ENCODE results near the gene GIGYF1. TPM values are rescaled to one million over a fixed set of nuclear protein-coding genes. Genes with fewer than 3 reads are reported as not detected.

The GIGYF1 gene
- total RNA-seq, 1 donor from 2014 or later = 53.9 TPM

DNA sequence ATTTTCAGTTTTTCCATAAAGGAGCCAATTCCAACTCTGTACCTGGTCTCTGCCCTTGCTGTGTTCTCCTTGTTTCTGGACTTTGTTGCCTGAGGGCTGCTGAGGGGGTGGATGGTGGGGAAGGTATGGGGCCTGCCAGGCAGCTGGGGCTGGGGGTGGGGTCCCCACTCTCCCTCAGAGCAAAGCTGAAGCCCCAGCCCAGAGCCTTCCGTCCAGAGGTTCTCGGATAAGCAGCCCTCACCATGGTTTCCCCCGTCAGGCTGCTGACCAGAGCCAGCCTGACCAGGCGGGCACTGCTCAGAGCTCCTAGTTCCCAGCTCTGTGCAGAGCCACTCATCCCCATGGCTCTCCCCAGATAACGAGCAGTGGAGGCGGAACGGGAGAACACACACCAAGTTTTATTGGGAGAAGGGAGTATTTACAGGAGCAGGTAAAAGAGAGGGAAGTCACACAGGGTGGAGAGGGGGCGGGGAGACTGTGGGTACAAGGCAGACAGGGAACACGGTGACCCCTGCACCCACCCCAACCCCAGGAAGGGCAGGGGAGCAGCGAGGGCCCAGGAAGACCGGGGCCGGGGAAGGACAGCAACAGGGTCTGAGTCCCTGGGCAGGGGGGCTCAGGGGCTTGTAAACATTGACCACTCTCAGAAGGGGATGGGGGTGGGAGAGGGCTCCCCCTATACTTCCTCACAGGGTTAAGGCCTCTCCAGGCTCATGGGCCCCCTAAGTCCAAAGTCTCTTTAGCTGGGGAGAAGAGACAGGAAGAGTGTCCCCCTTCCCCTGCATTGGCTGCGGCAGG lies 14.7 kb downstream of the GIGYF1 start:
- peaks cover 38% of the 10 kb centered on the region for H3K36me3 Mint-ChIP-seq (ENCODE audit: low read depth)
- intact Hi-C loops (cut with micrococcal nuclease) = loop anchor here (10.0 kb wide), 2 partner anchors 135 to 205 kb away; partner anchors contain the start of gene TSC22D4

DNA sequence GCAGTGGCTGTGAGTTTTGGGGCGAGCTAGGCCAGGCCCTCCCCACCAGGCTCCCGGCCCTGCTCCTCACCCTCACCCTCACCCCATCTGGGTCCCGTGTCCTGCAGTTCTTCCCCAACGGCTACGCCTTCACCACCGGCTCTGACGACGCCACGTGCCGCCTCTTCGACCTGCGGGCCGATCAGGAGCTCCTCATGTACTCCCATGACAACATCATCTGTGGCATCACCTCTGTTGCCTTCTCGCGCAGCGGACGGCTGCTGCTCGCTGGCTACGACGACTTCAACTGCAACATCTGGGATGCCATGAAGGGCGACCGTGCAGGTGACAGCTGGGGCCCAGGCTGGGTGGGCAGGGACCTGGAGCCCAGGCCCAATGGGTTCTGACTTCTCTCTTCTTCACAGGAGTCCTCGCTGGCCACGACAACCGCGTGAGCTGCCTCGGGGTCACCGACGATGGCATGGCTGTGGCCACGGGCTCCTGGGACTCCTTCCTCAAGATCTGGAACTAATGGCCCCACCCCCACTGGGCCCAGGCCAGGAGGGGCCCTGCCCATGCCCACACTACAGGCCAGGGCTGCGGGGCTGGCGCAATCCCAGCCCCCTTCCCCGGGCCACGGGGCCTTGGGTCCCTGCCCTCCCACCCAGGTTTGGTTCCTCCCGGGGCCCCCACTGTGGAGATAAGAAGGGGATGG lies 15.6 kb downstream of the GIGYF1 start:
- H3K4me1 Mint-ChIP-seq (ENCODE audit: low read depth) = peaks cover 11% of the 10 kb centered on the region
- H3K4me3 Mint-ChIP-seq (ENCODE audit: low read depth) = no peak overlapping the region
- intact Hi-C loops (cut with micrococcal nuclease) = loop anchor here (10.0 kb wide), 2 partner anchors 134 to 204 kb away; partner anchors contain the start of gene TSC22D4
- H3K27me3 Mint-ChIP-seq (ENCODE audit: low read depth) = no peaks in the 10 kb centered on the region
- H3K9me3 Mint-ChIP-seq = no peaks in the 10 kb centered on the region
- H3K27ac Mint-ChIP-seq = peak overlapping the region; percentile 28
- no peak for DNase-seq (ENCODE audit: low spot score)
- peaks cover 36% of the 10 kb centered on the region for H3K36me3 Mint-ChIP-seq (ENCODE audit: low read depth)

More for the DNA sequence above, 14.7 kb downstream of the GIGYF1 start:
- no peak for DNase-seq (ENCODE audit: low spot score)
- no peak overlapping the region for H3K4me3 Mint-ChIP-seq (ENCODE audit: low read depth)
- peaks cover 11% of the 10 kb centered on the region for H3K4me1 Mint-ChIP-seq (ENCODE audit: low read depth)
- H3K27ac Mint-ChIP-seq = no peak overlapping the region
- no peaks in the 10 kb centered on the region for H3K9me3 Mint-ChIP-seq
- no peaks in the 10 kb centered on the region for H3K27me3 Mint-ChIP-seq (ENCODE audit: low read depth)

DNA sequence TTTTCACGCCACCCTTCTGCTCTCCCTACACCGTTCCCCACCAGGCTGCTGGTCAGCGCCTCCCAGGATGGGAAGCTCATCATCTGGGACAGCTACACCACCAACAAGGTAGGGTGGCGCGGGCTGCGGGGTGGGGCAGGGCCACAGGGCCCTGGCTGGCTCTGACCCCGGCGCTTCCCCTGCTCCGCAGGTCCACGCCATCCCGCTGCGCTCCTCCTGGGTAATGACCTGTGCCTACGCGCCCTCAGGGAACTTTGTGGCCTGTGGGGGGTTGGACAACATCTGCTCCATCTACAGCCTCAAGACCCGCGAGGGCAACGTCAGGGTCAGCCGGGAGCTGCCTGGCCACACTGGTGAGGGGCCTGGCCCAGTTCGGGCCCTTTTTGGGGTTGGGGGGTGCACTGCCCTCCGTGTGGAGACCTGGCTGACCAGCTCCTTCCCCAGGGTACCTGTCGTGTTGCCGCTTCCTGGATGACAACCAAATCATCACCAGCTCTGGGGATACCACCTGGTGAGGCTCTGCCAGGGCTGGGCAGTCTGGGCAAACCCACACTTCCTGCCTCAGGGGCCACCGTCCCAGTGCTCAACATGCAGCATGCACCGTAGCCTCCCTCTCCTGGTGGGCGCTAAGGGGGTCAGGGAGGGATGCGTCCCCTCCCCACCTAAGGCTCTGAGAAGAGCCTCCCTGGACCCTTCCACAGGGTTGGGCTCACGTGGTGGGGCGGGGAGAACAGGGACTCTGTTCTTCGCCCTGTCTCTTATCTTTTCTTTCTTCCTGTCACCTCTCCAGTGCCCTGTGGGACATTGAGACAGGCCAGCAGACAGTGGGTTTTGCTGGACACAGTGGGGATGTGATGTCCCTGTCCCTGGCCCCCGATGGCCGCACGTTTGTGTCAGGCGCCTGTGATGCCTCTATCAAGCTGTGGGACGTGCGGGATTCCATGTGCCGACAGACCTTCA lies 16.5 kb downstream of the GIGYF1 start:
- peaks cover 33% of the 10 kb centered on the region for H3K36me3 Mint-ChIP-seq (ENCODE audit: low read depth)
- peaks cover 11% of the 10 kb centered on the region for H3K4me1 Mint-ChIP-seq (ENCODE audit: low read depth)
- H3K4me3 Mint-ChIP-seq (ENCODE audit: low read depth) = peak overlapping the region; percentile 66
- no peak overlapping the region for H3K27ac Mint-ChIP-seq
- intact Hi-C loops (cut with micrococcal nuclease) = loop anchor here (10.0 kb wide), 2 partner anchors 133 to 203 kb away; partner anchors contain the start of gene TSC22D4
- DNase-seq (ENCODE audit: low spot score) = no peak
- no peaks in the 10 kb centered on the region for H3K27me3 Mint-ChIP-seq (ENCODE audit: low read depth)
- no peaks in the 10 kb centered on the region for H3K9me3 Mint-ChIP-seq

- Mint-ChIP-seq H3K4me3 (ENCODE audit: low read depth) (peak overlapping the region; percentile 75), H3K4me1 (ENCODE audit: low read depth) (peaks cover 11% of the 10 kb centered on the region), H3K27ac (peak overlapping the region; percentile 74), H3K9me3 (no peaks in the 10 kb centered on the region), H3K27me3 (ENCODE audit: low read depth) (no peaks in the 10 kb centered on the region), H3K36me3 (ENCODE audit: low read depth) (peaks cover 30% of the 10 kb centered on the region)
- no peak for DNase-seq (ENCODE audit: low spot score)
- intact Hi-C loops (cut with micrococcal nuclease) = loop anchor here (10.0 kb wide), 2 partner anchors 132 to 202 kb away; partner anchors contain the start of gene TSC22D4
Measured at GRCh38 chr7:100676501-100677306, 17.3 kb downstream of the GIGYF1 start.

DNA sequence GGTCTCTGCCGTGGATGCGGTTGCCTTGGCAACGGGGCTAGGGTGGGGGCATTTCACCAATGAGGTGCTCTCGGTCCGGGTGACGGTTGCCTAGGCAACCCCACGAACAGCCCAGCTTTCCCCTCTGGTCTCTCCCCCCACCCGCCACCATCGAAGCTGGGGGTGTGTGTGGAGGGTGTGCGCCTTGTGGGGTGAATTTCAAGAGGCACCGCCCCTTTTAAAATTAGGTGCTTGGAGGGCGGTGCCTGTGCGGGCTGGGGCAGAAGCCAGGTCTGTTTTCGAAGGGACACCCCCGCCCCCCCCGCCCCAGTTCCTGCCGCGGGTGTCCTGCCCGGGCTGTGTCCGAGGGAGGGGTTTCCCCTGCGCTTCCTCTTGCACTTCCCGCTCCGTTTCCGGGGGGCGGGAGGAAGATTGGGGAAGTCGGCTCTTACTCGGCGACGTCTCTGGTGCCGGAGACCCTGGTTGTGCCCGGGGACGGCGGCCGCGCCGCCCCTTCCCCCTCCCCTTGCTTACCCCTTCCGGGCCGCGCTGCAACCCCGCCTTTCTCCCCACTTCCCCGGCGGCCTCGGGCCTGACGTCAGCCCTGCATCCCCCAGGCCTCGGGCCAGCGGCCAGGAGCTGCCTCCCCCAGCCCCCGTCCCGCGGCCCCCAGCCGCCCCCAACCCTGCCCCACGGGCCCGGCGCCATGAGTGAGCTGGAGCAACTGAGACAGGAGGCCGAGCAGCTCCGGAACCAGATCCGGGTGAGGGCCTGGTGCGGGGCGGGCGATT lies 18.3 kb downstream of the GIGYF1 start:
- intact Hi-C loops (cut with micrococcal nuclease) = loop anchor here (1.0 to 10.0 kb wide), 3 partner anchors 89 to 201 kb away; partner anchors contain the start of genes FBXO24, LRCH4 and TSC22D4
- peaks cover 5% of the 10 kb centered on the region for H3K27me3 Mint-ChIP-seq (ENCODE audit: low read depth)
- peaks cover 9% of the 10 kb centered on the region for H3K4me1 Mint-ChIP-seq (ENCODE audit: low read depth)
- H3K36me3 Mint-ChIP-seq (ENCODE audit: low read depth) = peaks cover 29% of the 10 kb centered on the region
- peak overlapping the region; percentile 74 for H3K27ac Mint-ChIP-seq
- peak overlapping the region; percentile 87 for H3K4me3 Mint-ChIP-seq (ENCODE audit: low read depth)
- peak; percentile 86 for DNase-seq (ENCODE audit: low spot score)
- no peaks in the 10 kb centered on the region for H3K9me3 Mint-ChIP-seq

DNA sequence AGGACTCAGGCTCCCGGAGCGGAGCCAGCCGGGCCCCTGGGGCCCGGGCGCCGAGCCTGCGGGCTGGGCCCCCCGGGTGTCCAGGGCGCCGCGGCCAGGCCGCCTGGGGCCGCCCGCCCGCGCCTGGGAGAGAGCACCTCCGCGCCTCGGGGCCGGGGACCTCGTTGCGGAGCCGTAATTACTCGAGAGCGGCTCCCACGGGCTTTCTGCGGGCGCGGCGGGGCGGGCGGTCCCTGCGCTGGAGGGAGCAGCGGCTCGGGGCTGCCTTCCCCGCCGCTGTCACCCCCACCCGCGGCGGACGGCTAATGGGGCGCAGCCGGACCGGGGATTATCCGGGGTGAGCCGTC lies 19.0 kb downstream of the GIGYF1 start:
- Mint-ChIP-seq H3K27ac (no peak overlapping the region), H3K4me1 (ENCODE audit: low read depth) (peaks cover 7% of the 10 kb centered on the region), H3K36me3 (ENCODE audit: low read depth) (peaks cover 26% of the 10 kb centered on the region), H3K4me3 (ENCODE audit: low read depth) (peak overlapping the region; percentile 87), H3K9me3 (no peaks in the 10 kb centered on the region), H3K27me3 (ENCODE audit: low read depth) (peaks cover 7% of the 10 kb centered on the region)
- no peak for DNase-seq (ENCODE audit: low spot score)
- intact Hi-C loops (cut with micrococcal nuclease) = loop anchor here (1.0 to 10.0 kb wide), 3 partner anchors 89 to 200 kb away; partner anchors contain the start of genes FBXO24, LRCH4 and TSC22D4

- H3K36me3 Mint-ChIP-seq (ENCODE audit: low read depth) = peaks cover 21% of the 10 kb centered on the region
- no peaks in the 10 kb centered on the region for H3K9me3 Mint-ChIP-seq
- H3K27me3 Mint-ChIP-seq (ENCODE audit: low read depth) = peaks cover 10% of the 10 kb centered on the region
- peak overlapping the region; percentile 94 for H3K4me3 Mint-ChIP-seq (ENCODE audit: low read depth)
- peaks cover 6% of the 10 kb centered on the region for H3K4me1 Mint-ChIP-seq (ENCODE audit: low read depth)
- no peak for DNase-seq (ENCODE audit: low spot score)
- H3K27ac Mint-ChIP-seq = peak overlapping the region; percentile 91
- intact Hi-C loops (cut with micrococcal nuclease) = loop anchor here (1.0 to 10.0 kb wide), 3 partner anchors 88 to 200 kb away; partner anchors contain the start of genes FBXO24, LRCH4 and TSC22D4
Measured at GRCh38 chr7:100674411-100675104, 19.5 kb downstream of the GIGYF1 start.

GRCh38 chr7:100673942-100674410 lies 20.1 kb downstream of the GIGYF1 start:
- peaks cover 15% of the 10 kb centered on the region for H3K36me3 Mint-ChIP-seq (ENCODE audit: low read depth)
- H3K4me3 Mint-ChIP-seq (ENCODE audit: low read depth) = peak overlapping the region; percentile 94
- H3K9me3 Mint-ChIP-seq = no peaks in the 10 kb centered on the region
- H3K27ac Mint-ChIP-seq = peak overlapping the region; percentile 91
- peaks cover 6% of the 10 kb centered on the region for H3K4me1 Mint-ChIP-seq (ENCODE audit: low read depth)
- no peak for DNase-seq (ENCODE audit: low spot score)
- peaks cover 12% of the 10 kb centered on the region for H3K27me3 Mint-ChIP-seq (ENCODE audit: low read depth)
- intact Hi-C loops (cut with micrococcal nuclease) = loop anchor here (1.0 to 10.0 kb wide), 9 partner anchors 17 to 245 kb away; partner anchors contain the start of genes ACTL6B, GIGYF1, MEPCE and MOSPD3

DNA sequence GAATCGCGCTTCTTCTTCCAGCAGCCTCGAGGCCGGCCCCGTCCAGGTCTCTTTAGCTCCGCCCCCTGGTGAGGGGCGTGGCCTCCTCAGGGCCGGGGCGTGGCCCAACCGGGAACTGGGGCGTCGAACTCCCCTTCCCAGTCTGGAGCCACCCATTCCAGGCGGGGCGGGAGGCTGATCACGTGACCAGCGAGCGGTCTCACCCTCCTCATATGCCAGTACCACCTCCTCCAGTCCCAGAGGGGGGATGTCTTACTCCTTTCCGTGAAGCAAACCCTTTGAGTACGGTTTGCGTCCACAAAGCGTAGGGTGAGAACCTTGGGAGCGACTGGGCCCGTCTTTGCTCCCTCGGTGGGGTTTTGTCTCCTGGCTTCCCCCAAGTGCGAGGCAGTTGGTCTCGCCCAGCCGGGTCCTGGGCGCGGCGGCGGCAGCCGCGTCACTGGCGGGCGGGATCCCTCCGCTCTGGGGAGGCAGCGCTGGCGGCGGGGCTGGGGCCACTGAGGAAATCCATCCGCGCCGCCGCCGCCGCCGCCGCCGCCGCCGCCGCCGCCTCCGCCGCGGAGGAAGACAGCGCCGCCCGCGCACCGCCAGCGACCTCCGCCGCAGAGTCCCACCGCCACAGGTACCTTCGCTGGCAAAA lies 20.6 kb downstream of the GIGYF1 start, which contains the start of gene GNB2:
TSS of gene GNB2 (plus strand) at position 439 of the 640 bp plus-strand sequence. CDS start 2,526 bp downstream, outside the sequence.
- Mint-ChIP-seq H3K4me1 (ENCODE audit: low read depth) (peaks cover 6% of the 10 kb centered on the region), H3K27ac (peak within 1 kb of the TSS; percentile 95), H3K4me3 (ENCODE audit: low read depth) (peak within 1 kb of the TSS; percentile 94), H3K27me3 (ENCODE audit: low read depth) (peaks cover 12% of the 10 kb centered on the region), H3K9me3 (no peaks in the 10 kb centered on the region), H3K36me3 (ENCODE audit: low read depth) (peaks cover 13% of the 10 kb centered on the region)
- intact Hi-C loops (cut with micrococcal nuclease) = loop anchor here (1.0 to 10.0 kb wide), 9 partner anchors 17 to 244 kb away; partner anchors contain the start of genes ACTL6B, GIGYF1, MEPCE and MOSPD3
- DNase-seq (ENCODE audit: low spot score) = peak; percentile 99

Data from activated T-helper 2 cell treated with anti-CD3 and anti-CD28 coated beads, Interferon-gamma antibody, Interleukin-2, Interleukin-4, amounts not matched to agents 10 μg/mL and 5 μg/mL and 100 μg/mL, durations not matched to agents 14 hours and 24 hours and 36 hours (primary cell).